BJ (cell line): ENCODE measurements around the gene ELFN1. TPM values are rescaled to one million over a fixed set of nuclear protein-coding genes. Genes with fewer than 3 reads are reported as not detected.

Experiments used
- CTCF ChIA-PET: fragments of 350-600 bp; formaldehyde crosslinking; extraction: SDS; loops from one replicate; lab custom pipeline; 2021; ENCODE audit warnings: antibody characterized with exemption, inconsistent platforms; lab: Yijun Ruan, JAX
- POLR2A ChIA-PET: fragments of 300-600 bp; sonication (Branson Sonifier 250); formaldehyde crosslinking; extraction: SDS; loops from one replicate; lab custom pipeline; 2021; ENCODE audit warnings: antibody characterized with exemption; lab: Charles Lee
- DNase-seq: peaks from one replicate; pipeline ENCODE4 v3.0.0-alpha.2; 2011; ENCODE audit warnings: low read depth
- H3K27me3 ChIP-seq: 2 replicates; pipeline ENCODE4 v1.6.0; 2011; ENCODE audit warnings: low read length; ENCODE audit not compliant: control insufficient read depth, insufficient read depth
- H3K36me3 ChIP-seq: 2 replicates; pipeline ENCODE4 v1.5.1; 2011; ENCODE audit warnings: low read length; ENCODE audit not compliant: control insufficient read depth, insufficient read depth
- H3K4me3 ChIP-seq: 2 replicates; pipeline ENCODE4 v1.5.1; 2011; ENCODE audit warnings: low read depth, mild to moderate bottlenecking, control low read depth, low read length
- CTCF ChIP-seq: IDR thresholded peaks from 2 replicates; pipeline ENCODE4 v1.5.1; 2011; ENCODE audit warnings: low read depth, mild to moderate bottlenecking, control low read depth, inconsistent platforms, low read length, moderate library complexity; ENCODE audit not compliant: insufficient read depth
- polyA plus RNA-seq: library from polyadenylated mRNA; depleted of rRNA; stranded (reverse); fragments of >200 nt; gene quantifications from 2 replicates; pipeline ENCODE4 v1.2.3, GENCODE V29; 2011

The ELFN1 gene
- polyA plus RNA-seq, 1 experiment: 1.7 TPM

- Histone ChIP-seq H3K27me3 (no peaks in the 10 kb centered on the region; the same call in 1 of the 2 replicates), H3K4me3 (no peak overlapping the region), H3K36me3 (no peaks in the 10 kb centered on the region)
- ChIA-PET CTCF (no interaction called here), POLR2A (no interaction called here)
- DNase-seq: no peak
- no peak for TF ChIP-seq CTCF
Observed at GRCh38 chr7:1729773-1730172, 59.7 kb downstream of the ELFN1 start.

GRCh38 chr7:1732072-1732471 lies 62.0 kb downstream of the ELFN1 start:
- CTCF ChIA-PET: interaction anchor here (1.2 kb wide), 1 partner anchor 190 kb away, joined by 3 read pairs; no protein-coding TSS in a partner anchor
- DNase-seq: no peak
- no peak overlapping the region for H3K4me3 ChIP-seq
- TF ChIP-seq CTCF: no peak
- no peaks in the 10 kb centered on the region for H3K36me3 ChIP-seq
- H3K27me3 ChIP-seq: no peaks in the 10 kb centered on the region; the same call in 1 of the 2 replicates
- POLR2A ChIA-PET: no interaction called here

GRCh38 chr7:1732645-1733044 lies 62.6 kb downstream of the ELFN1 start:
- TF ChIP-seq CTCF: no peak
- H3K27me3 ChIP-seq: no peaks in the 10 kb centered on the region; the same call in 1 of the 2 replicates
- POLR2A ChIA-PET: no interaction called here
- DNase-seq: no peak
- CTCF ChIA-PET: interaction anchor here (1.2 kb wide), 1 partner anchor 189 kb away, joined by 3 read pairs; no protein-coding TSS in a partner anchor
- no peaks in the 10 kb centered on the region for H3K36me3 ChIP-seq
- H3K4me3 ChIP-seq: no peak overlapping the region

GRCh38 chr7:1733206-1733907 lies 63.3 kb downstream of the ELFN1 start:
- ChIA-PET CTCF (interaction anchor here (1.2 kb wide), 1 partner anchor 189 kb away, joined by 3 read pairs; no protein-coding TSS in a partner anchor), POLR2A (no interaction called here)
- Histone ChIP-seq H3K4me3 (no peak overlapping the region), H3K27me3 (no peaks in the 10 kb centered on the region; the same call in 1 of the 2 replicates), H3K36me3 (no peaks in the 10 kb centered on the region)
- DNase-seq: no peak
- no peak for TF ChIP-seq CTCF

- TF ChIP-seq CTCF: no peak
- Histone ChIP-seq H3K27me3 (no peaks in the 10 kb centered on the region; the same call in 1 of the 2 replicates), H3K36me3 (no peaks in the 10 kb centered on the region), H3K4me3 (no peak overlapping the region)
- no peak for DNase-seq
- CTCF ChIA-PET: no interaction called here
- POLR2A ChIA-PET: no interaction called here
Observed at GRCh38 chr7:1733908-1734730, 64.0 kb downstream of the ELFN1 start.
